HG02840 (cell line): ENCODE data around the gene CHST11.
"Not testable (repeated sequence)": the region's sequence is repeated elsewhere in the genome, so short reads cannot be mapped to it uniquely, and the experiment has no call there.

ENCODE experiments used
- ATAC-seq: cut with Tn5 transposase; IDR thresholded peaks from one replicate; pipeline ENCODE4 v1.9.1; 2021; ENCODE audit warnings: mild to moderate bottlenecking, moderate library complexity, moderate number of reproducible peaks; ENCODE audit not compliant: unreplicated experiment, low FRiP score

CHST11 gene

DNA sequence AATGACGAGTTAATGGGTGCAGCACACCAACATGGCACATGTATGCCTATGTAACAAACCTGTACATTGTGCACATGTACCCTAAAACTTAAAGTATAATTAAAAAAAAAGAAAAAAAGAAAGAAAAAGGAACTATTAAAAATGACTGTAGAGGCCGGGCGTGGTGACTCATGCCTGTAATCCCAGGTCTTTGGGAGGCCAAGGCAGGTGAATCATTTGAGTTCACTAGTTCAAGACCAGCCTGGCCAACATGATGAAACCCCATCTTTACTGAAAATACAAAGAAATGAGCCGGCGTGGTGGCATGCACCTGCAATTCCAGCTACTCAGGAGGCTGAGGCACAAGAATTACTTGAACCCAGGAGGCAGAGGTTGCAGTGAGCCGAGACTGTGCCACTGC, 118.0 kb downstream of the CHST11 start:
- ATAC-seq = not testable (repeated sequence)

DNA sequence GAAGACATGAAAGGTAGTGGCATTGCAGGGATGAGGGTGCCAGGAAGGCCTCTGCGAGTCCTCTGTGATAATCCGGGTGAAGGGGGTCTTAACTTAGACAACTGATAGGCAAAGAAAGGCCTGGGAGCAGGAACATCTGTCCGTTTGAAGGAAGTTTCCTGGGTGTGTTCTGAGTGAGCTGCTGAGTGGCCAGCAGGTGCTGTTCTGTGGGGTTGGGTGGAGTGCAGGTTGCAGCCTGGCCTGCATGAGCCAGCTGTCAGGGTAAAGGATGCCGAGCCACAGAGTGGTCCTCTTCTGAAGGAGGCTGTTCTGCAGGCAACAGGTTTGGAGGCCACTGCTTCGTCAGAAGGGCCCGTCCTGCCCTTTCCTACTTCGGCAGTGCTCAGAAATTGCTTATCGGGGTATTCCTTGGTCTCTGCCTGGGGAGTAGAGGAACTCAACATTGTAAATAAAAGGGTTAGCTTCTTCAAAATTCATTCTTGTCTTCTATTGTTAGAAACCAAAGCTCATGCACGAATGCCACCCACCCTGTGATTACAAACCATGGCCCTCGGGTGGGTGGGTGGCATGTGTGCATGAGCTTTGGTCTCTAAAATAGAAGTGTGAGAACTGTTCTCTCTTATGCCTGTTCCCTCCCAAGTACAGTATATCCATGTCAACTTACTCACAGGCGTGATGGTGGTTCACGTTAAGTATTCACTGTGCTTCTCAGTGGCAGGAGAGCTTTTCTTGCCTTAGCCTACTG, 118.9 kb downstream of the CHST11 start:
- ATAC-seq = no peak

DNA sequence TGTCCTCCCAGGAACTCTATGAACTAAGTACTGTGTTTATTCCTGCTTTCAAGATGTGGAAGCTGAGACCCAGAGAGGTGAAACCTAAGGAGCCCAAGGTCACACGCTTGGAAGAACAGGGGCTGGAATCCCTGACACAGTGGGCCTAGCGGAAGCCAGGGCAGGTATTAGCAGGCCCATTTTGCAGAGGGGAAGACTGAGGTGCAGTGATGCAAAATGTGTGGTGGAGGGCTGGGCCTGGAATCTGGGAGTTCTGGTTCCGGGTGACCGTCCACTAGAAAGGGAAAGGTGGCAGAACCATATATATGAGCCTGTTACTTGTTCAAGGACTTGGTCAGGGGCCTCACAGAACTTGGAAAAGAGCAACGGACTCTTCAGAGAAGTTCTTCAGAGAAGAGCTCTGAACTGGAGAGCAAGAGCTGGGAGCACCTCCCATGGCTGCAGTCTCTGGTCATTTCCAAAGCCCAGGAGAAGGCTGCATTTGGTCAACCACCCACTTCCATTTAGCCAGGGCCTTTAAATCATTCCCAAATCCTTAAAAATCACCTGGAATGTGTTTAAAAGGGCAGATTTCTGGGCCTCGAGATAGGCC, 119.5 kb downstream of the CHST11 start:
- ATAC-seq = no peak

DNA sequence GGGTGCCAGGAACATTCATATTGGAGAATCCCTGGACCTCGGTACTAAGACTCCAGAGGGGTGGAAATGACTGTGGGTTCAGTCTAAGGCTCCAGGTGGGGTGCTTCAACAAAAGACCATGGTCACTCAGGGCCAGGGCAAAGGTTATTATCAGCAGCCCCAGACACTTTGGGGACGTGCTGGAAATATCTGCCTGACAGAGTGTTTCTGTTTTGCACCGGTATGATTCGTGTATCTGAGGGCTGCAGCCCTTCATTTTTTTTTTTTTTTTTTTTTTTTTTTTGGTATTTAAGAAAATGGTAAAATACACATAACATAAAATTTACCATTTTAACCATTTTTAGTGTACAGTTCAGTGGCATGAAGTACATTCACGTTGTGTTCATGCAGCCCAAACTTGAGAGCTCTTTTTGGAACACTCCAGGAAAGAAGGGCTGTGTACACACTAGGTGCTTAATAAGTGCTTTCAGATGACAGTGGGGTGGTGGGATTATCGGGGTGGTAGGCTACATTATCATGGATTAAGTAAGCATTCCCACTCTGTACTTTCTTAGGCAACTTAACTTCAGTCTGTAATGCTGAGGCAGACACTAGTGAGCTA, 120.3 kb downstream of the CHST11 start:
- ATAC-seq = no peak

DNA sequence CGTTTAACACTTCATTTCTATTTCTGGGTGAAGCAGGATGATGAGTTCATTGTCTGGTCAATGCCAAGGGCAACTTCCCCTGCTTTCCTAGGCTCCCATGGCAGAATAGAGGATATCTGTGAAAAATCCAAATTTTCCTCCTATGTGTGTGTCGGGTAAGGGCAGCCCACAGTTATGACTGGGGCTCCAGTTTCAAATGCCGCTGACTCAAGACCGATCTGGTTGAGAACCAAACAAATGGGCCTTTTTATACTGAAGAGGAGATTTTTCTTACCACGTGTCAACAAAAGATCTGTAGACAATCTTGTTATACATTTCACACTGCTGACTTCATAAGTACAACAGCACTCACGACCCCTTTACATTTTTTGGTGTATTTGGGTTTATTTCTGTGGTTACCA, 120.8 kb downstream of the CHST11 start:
- ATAC-seq = no peak

DNA sequence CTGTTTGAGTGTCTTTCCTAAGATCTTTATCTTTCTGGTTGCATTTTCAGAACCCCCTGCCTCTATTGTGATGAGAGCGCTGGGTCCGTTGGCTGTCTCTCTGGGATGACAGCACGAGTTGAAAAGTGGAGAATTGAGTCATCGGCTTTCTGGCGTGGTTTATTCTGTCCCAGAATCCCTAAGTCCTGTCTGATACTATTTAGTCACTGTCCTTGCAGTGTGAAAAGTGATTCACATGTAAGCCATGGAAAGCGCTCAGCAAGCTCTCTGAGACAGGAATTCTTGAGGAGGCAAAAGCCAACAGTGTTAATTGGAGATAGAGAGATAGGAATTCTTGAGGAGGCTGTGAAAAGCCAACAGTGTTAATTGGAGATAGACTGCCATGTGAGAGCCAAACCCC, 121.7 kb downstream of the CHST11 start:
- ATAC-seq = no peak

DNA sequence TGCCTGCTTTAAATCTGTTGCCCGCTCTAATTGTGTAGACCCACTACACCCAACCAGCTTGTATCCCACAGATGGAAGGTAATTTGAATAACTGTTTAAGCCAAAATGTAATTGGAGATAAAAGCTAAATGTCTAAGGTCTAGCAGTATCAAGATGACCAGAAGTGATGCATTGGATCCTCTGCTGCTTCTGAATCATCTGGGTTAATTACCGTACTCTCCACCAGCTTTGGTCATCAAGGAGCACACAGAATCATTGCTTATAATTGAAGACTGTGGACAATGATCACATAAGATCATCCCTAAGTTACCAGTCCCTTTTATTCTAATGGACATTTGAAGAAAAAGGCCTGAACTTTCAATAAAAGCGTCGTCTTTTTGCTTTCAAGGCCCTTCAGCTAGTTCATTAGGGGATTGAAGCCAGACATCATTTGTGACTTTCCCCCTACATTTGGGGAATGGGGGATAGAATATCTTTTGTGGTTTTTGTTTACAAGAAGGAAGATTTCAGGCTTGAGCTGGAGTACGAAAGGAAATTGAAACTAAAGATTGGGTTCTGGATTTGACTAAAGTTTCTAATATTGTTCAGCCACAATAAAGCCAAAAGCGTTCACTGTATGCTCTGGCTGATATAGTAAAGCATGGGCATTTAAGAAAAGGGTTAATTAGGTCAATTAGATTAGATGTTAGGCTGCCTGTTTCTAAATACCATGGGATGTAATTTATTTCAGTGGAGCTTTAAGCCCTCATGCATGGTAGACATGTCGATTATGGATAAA, 123.2 kb downstream of the CHST11 start:
- ATAC-seq = no peak

DNA sequence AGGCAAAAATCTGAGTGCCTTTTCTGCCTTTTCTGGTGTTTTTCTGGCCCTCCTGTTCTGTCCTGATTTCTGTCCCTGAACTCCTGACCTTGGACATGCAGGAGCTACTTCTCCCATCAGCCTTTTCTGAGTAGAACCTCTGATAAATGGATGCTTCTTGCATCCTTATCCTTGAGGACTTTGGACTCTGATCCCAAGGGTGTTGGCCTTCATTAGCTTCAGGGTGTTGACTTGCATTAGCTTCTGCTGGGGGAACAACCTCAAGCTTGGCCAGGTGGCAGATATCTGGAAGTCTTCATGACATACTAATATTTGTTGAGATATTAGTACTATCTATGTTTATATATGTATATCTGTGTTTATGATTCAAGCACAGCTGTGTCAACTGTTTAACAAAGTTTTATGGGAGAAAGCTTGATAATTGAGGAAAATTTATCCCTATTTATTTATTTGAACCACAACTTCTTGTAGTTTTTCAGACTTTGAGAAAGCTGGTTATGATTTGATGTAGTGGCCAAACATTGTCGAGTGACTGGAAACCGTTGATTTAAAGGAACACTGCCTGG, 124.3 kb downstream of the CHST11 start:
- no peak for ATAC-seq

DNA sequence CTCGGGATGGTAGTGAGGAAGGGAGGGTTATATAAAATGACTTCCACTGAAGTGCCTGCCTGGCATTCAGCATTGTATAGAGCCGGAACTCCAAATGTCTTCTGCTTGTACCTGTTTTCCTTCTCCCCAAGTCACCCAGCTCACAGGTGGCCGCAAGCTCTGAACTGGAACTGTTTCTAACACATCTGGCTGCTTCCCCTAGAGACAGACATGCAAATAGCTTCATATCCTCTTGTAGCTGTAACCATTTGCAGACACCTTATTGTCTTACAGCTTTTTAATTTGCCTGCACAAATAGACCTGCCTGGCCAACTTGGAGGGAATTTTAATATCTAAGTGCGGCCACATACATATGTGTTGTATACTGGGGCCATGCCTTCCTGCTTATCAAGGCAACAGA, 126.0 kb downstream of the CHST11 start:
- peak; percentile 64 for ATAC-seq

DNA sequence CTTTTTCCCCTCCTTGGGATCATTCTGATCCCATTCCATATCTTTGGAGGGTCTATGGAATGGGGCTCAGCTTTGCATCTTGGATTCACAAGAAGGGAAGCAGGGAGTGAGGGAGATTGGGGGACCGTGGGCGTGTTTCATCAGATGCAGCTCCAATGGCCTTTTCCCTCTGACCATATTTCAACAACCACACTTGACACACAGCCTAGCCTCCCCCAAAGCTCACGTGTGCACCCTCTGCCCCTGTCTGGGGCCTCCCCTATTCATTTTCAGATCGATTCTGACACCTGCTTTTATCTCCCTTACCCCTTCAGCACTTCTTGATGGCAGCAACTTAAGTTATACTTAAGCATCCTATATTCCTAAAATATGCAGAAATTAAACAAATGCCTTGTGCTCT, 126.6 kb downstream of the CHST11 start:
- peak; percentile 44 for ATAC-seq

DNA sequence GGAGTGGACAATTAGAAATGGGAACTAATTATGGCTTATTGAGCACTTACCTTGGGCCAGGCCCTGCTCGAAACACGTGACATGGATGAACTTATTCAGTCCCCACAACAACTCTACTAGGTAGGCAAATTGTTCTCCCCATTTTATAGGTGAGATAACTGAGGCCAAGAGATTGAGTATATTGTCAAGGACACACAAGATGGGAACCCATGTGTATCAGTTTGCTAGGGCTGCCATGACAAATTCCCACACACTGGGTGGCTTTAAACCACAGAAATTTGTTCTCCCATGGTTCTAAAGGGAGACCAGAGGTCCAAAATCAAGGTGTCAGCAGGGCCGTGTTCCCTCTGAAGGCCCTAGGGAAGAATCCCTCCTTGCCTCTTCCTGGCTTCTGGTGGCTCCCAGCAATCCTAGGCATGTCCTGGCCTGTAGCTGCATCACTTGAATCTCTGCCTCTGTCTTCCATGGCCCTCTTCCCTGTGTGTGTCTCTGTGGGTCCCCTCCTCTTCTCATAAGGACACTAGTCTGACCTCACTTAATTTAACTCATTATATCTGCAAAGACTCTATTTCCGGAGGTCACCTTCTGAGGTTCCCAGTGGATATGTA, 128.8 kb downstream of the CHST11 start:
- ATAC-seq = no peak

DNA sequence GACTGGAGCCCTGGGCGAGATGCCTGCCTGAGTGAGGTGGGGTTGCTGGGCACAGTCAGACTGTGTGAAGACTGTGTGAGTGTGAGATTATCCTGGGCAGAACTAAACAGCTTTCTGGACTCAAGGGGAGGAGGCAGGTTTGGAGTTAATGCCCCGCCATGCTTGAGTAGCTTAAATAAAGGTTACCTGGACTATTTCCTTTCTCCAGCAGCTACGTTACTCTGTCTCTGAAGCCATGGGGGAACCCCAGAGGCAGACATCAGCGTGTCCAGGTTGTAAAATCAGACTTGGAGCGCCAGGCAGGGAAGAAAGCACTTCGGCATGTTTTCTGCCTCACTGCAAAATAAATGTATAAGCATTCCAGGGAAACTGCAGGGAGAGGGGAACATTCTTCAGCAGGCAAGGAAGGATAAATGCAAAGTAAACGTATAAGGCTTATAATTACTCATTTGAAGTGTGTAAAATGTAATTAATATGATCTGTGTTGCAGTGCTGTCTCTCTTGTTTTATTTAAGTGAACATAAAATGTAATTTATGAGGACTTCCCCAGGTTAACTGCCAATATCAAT, 129.7 kb downstream of the CHST11 start:
- ATAC-seq = no peak

DNA sequence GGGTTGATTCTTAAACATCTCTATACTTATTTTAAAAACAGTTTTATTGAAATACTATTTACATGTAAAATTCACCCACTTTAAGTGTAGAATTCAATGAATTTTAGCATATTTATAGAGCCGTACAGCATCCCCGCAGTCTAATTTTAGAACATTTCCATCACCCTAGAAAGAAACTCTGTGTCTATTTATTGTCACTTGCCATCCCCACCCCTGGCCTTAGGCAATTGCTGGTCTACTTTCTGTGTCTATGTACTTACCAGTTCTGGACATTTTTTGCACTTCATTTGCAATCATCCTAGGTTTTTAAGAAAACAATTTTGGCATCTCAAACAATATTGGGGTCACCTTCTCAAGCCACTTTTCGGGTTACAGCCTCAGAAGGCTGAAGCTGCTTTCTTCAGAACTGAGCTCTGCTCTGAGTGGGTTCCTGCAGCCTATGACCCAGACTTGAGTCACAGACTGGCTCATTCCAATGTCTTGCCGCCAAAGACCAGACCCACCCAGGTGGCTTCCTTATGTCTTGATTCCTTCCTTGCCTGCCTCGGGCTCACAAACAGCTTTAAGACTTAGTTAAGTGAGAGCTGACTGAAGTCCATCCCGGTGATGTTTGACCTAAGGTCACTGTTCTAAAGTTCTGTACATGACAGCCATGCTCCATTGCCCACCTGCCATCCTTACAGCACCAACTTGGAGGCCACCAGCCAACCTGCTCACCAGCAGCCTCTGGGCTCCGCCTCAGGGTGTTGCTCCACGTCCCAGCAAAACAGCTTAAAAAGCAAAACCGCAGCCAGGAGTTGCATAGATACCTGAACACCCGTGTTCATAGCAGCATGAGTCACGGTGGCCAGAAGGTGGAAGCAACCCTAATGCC, 131.5 kb downstream of the CHST11 start:
- no peak for ATAC-seq

DNA sequence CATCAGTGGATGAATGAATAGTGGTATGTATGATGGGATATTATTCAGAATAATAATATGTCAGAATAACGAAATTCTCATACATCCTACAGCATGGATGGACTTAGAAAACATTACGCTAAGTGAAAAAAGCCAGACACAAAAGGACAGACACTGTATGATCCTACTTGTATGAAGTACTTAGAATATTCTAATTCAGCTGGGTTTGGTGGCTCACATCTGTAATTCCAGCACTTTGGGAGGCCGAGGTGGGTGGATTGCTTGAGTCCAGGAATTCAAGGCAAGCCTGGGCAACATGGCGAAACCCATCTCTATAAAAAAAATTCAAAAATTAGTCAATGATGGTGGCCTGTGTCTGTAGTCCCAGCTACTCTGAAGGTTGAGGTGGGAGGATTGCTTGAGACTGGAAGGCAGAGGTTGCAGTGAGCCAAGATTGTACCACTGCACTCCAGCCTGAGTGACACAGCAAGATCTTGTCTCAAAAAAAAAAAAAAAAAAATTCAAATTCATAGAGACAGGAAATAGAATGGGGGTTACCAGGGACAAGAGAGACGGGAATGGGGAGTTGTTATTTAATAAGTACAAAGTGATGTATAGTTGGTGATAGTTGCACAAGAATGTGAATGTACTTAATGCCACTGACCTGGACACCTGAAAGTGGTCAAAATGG, 132.3 kb downstream of the CHST11 start:
- no peak for ATAC-seq

DNA sequence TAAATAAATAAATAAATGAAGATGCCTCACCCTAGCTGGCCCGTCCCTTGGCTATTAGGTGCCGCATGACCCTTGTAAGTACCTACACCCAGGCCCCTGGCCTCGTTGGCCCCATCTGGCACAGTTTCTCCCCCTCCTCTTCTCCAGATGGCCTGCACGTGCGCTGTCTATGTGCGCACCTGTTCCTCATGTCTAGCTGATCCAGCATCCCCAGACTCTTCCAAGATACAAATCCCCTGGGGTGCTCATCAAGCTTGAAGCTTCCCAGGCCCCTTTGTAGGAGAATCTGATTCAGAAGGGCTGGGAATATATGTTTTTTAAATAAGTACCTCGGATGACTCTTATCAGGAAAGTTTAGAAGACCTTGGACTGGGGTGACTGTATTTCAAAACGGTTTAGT, 133.3 kb downstream of the CHST11 start:
- ATAC-seq = no peak

DNA sequence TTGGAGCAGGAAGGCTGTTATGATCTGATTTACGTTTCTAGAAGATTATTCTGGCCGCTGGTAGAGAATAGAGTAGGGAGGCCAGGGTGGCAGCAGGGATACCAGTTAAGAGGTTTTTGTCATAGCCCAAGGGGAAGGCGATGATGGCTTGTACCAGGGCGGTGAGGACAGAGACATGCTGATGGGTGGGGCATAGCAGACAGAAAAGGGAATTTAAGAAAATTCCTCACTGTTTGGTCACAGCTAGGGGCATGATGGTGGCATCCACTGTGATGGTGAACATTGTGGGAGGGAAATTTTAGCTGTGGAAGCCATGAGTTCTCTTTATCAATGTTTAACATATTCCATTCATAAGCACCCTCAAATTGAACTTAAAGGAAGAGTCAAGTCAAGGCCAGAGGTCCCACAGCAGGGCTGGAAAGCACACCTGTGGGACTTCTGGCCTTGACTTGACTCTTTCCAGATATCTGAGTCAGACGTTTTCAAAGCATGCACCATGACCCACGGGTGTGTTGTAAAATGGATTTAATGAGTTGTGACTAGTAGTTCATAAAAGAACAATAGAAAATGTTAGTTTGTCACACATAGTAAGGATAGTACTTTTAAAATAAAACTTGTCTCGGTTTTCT, 134.6 kb downstream of the CHST11 start:
- ATAC-seq = no peak

DNA sequence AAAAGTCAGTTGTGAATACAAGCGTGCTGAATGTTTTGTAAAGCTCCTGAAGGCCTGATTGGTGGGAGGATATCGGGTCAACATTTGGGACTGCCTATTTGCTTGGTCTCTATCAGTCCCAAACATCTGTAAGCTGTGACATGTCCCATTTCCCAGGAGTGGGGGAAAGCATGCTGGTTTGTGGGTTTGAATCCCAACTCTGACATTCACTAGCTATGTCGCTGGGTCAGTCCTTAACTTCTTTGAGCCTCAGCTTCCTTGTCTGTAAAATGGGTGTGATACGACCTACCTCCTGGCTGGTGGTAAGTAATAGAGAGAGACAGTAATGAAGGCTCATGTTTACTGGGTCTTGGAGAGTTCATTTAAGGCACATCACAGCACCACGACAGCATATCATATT, 136.7 kb downstream of the CHST11 start:
- ATAC-seq = no peak

DNA sequence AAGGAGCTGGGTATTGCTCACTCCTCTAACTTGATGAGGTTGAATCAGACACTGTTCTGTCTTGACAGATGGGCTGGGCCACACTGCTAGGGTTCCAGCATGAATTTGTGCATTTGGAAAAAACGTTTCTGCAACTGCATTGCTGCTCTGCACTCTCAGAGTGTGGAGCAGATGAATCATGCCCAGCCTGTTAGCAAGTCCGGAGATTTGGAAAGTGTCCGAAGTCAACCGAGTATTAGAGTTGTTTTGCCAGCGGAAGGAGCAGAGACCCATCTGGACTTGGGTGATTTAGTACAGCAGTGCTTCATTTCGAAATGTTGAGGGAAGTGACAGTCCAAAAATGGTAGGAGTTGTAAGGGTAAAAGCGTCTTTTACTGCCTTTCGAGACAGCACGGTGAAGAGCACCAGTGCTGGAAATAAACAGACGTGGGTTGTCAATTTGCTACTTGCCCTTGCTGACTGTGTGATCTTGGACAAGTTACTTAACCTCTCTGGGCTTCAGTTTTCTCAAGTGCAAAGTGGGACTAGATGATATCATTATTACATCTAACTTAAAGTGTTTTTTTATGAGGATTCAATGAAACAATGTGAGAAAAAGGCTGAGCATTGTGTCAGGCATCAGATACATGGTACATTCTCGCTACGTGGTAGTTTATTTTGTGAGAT, 139.5 kb downstream of the CHST11 start:
- ATAC-seq = no peak
